Left lung (tissue), 10 donors: Measurements from ENCODE around the gene KIF2A. TPM values are rescaled to one million over a fixed set of nuclear protein-coding genes. Genes with fewer than 3 reads are reported as not detected.

Experiments used
- ATAC-seq: fragments of 200-7000 bp; cut with Tn5 transposase; one replicate; pipeline ENCODE4 v1.9.1; 2020; ENCODE audit warnings: moderate library complexity
- DNase-seq, 4 donors: peaks; one replicate each; pipeline ENCODE4 v3.0.0-alpha.2; 2013 to 2020
- H3K27ac ChIP-seq, 2 donors: fragments of 200-600 bp; sonication (generic) in 1 of 2; one replicate each; pipeline versions ENCODE4 v1.5.0 to v1.8.0; 2020 to 2021
- H3K27me3 ChIP-seq, 2 donors: fragments of 200-600 bp; sonication (generic) in 1 of 2; one replicate each; pipeline versions ENCODE4 v1.5.0 to v1.8.0; 2020 to 2021
- H3K36me3 ChIP-seq, 2 donors: fragments of 200-600 bp; sonication (generic) in 1 of 2; one replicate each; pipeline versions ENCODE4 v1.5.0 to v1.8.0; 2020 to 2021
- H3K4me1 ChIP-seq, 2 donors: fragments of 200-600 bp; one replicate each; pipeline ENCODE4 v1.8.0; 2021
- H3K4me3 ChIP-seq, 2 donors: fragments of 200-600 bp; sonication (generic) in 1 of 2; one replicate each; pipeline versions ENCODE4 v1.5.0 to v1.8.0; 2020 to 2021; ENCODE audit warnings: mild to moderate bottlenecking in 1 of 2
- H3K9me3 ChIP-seq, 2 donors: fragments of 200-600 bp; sonication (generic) in 1 of 2; one replicate each; pipeline versions ENCODE4 v1.5.0 to v1.8.0; 2020 to 2021
- intact Hi-C, 2 donors: fragments of 100-400 bp; cut with DNase I; formaldehyde crosslinking; loops; one replicate each; pipeline versions ENCODE4 v1.11.2 to v1.14.2; 2022
- polyA plus RNA-seq, 6 donors: library from polyadenylated mRNA; unstranded; fragments of 120-200 nt; gene quantifications; one replicate each; pipeline ENCODE4 v1.2.1, GENCODE V29; 2013; ENCODE audit not compliant: insufficient read length in 6 of 6
- total RNA-seq, 2 donors: library from RNA; stranded (reverse); fragmentation: NEBNext Ultra II Directional; extraction: Animal tissue kit (Norgen Biotek cat#: 25700); gene quantifications; one replicate each; pipeline ENCODE4 v1.2.1, GENCODE V29; 2021
- TF ChIP-seq, protein P1 (sequence below), 2 donors: fragments of 200-600 bp; sonication (generic) in 1 of 2; IDR thresholded peaks; one replicate each; pipeline versions ENCODE4 v1.5.0 to v1.8.0; 2021; ENCODE audit warnings: antibody characterized with exemption in 2 of 2
- donor health status: DM: no; HTN: yes; CAD: no.
- donor health status: DM: no; HTN: no; CAD: no.

KIF2A gene
- total and polyA plus RNA-seq, 8 donors = 26.3 to 48.3 (median 43.0) TPM

DNA sequence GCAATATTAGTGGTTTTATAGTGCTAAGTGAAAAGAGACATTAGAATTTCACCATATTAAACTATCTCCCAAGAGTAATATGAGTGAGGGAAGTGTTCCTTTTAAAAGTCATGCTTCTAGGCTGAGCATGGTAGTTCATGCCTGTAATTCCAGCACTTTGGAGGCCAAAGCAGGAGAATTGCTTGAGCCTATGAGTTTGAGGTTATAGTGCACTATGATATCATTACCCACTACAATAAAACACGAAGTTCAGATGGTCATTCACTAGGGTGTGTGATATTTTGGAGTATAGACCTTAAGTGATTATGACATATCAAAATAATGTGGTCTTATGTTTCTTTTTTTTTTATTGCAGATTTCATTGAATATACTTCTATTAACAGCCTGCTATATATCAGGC is 6.7 kb downstream of the KIF2A start:
- Histone ChIP-seq H3K4me3 (no peak overlapping the region), H3K27ac (no peak overlapping the region), H3K27me3 (no peaks in the 10 kb centered on the region), H3K9me3 (no peaks in the 10 kb centered on the region), H3K4me1 (peaks cover 3 to 46% of the 10 kb centered on the region in 2 donors), H3K36me3 (no peaks in the 10 kb centered on the region)
- intact Hi-C loops = no loop called here
- no peak for DNase-seq
- no peak for ATAC-seq
- TF ChIP-seq, protein P1, sequence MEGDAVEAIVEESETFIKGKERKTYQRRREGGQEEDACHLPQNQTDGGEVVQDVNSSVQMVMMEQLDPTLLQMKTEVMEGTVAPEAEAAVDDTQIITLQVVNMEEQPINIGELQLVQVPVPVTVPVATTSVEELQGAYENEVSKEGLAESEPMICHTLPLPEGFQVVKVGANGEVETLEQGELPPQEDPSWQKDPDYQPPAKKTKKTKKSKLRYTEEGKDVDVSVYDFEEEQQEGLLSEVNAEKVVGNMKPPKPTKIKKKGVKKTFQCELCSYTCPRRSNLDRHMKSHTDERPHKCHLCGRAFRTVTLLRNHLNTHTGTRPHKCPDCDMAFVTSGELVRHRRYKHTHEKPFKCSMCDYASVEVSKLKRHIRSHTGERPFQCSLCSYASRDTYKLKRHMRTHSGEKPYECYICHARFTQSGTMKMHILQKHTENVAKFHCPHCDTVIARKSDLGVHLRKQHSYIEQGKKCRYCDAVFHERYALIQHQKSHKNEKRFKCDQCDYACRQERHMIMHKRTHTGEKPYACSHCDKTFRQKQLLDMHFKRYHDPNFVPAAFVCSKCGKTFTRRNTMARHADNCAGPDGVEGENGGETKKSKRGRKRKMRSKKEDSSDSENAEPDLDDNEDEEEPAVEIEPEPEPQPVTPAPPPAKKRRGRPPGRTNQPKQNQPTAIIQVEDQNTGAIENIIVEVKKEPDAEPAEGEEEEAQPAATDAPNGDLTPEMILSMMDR (IDR thresholded peaks at IDR 0.05) = no peak

DNA sequence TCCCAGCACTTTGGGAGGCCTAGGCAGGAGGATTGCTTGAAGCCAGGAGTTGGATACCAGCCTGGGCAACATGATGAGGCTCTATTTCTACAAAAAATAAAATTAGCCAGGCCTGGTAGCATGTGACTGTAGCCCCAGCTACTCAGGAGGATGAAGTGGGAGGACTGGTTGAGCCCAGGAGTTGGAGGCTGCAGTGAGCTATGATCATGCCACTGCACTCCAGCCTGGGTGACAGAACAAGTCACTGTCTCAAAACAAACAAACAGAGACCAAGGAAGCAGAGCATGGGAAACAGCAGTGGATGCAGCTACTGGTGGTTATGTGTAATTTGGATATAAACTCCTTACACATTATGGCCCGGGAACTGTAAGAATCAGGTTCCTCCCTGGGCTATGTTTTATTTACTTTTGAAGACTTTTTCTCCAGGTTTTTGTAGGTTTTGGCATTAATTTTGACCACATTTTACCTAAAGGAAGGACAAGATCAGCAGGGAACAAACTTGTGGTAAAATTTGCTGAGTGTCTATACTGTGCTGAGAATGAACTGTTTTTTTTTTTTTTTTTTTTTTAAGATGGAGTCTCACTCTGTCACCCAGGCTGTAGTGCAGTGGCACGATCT is 8.3 kb downstream of the KIF2A start:
- peaks cover 3 to 48% of the 10 kb centered on the region in 2 donors for H3K4me1 ChIP-seq
- ATAC-seq (no peak), DNase-seq (no peak)
- H3K27ac ChIP-seq = no peak overlapping the region
- H3K36me3 ChIP-seq = no peaks in the 10 kb centered on the region
- no peak overlapping the region for H3K4me3 ChIP-seq
- H3K27me3 ChIP-seq = no peaks in the 10 kb centered on the region
- intact Hi-C loops = no loop called here
- H3K9me3 ChIP-seq = no peaks in the 10 kb centered on the region
- TF ChIP-seq, protein P1 (IDR thresholded peaks at IDR 0.05) = no peak

DNA sequence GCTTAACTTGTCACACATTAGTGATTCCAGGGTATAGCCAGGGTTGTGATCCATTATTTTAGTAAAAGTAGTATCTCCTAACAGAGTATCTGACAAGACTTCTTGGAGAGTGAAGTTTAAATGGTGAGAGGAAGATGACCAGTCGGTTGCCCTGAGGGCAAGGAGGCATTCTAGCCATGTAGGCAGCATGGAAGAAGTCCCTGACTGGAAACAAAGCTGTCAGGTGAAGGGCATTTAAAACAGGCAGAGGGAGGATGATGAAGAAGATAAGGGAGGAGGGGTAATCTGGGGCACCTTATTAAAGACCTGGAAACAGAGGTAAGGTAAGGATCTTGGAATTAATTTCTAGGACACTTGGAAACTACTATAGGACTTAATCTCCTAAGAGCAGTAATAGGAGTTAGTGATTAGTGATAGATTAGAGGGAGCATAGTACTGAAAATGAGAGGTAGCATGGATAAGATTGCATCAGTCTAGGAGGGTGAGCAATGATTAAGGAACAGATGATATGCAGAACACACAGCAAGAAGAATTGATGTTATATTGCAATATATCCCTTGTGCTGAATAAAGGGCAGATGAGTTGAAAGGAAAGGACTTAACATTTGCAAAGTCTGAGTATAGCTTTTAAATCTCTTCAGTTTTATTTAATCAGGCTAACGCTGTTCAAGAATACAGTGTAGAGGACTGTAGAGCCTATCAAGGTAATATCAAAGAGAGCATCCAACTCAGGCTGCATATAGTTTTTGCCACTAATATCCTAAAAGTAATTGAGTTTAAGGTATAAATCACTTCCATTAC is 9.6 kb downstream of the KIF2A start:
- Histone ChIP-seq H3K27me3 (no peaks in the 10 kb centered on the region), H3K36me3 (no peaks in the 10 kb centered on the region), H3K9me3 (no peaks in the 10 kb centered on the region), H3K27ac (no peak overlapping the region), H3K4me3 (no peak overlapping the region), H3K4me1 (peaks cover 3 to 43% of the 10 kb centered on the region in 2 donors)
- DNase-seq (no peak), ATAC-seq (no peak)
- TF ChIP-seq, protein P1 (IDR thresholded peaks at IDR 0.05) = no peak
- intact Hi-C loops = no loop called here

DNA sequence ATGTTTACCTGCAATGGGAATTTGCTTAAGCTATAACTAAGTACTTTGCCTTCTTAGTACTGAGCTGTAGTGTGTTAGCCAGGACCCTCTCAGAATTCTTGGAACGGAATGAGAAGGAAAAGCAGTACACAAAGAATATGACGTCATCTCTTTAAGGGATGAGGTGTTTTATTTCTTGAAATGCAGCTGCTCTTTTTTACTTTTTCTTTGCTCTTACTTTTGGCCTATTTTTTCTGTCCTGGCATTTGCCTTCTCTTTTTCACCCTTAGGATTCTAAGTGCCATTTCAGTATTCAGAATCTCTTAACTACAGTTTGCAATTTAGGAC is 10.1 kb downstream of the KIF2A start:
- no peak overlapping the region for H3K4me3 ChIP-seq
- H3K27me3 ChIP-seq = no peaks in the 10 kb centered on the region
- H3K4me1 ChIP-seq = peaks cover 3 to 39% of the 10 kb centered on the region in 2 donors
- no peaks in the 10 kb centered on the region for H3K9me3 ChIP-seq
- ATAC-seq = no peak
- no peaks in the 10 kb centered on the region for H3K36me3 ChIP-seq
- intact Hi-C loops = no loop called here
- peak in 1 of 4 donors; percentile 18 for DNase-seq
- TF ChIP-seq, protein P1 (IDR thresholded peaks at IDR 0.05) = no peak
- no peak overlapping the region for H3K27ac ChIP-seq

DNA sequence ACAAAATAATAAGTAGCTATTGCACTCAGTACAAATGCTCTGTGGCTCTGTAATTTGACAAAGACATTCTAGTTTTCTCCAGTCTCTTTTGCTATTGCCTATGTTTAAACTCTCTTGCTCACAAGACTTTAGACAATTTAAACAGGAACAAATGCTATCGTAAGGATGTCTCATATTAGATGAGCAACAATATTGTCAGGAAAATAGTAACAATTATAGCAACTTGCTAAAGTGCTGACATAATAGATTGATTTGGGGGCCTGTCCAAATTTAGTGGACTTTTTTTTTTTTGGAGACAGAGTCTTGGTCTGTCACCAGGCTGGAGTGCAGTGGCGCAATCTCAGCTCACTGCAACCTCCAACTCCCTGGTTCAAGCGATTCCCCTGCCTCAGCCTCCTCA is 11.8 kb downstream of the KIF2A start:
- no peak for DNase-seq
- peaks cover 0 to 27% of the 10 kb centered on the region in 2 donors for H3K4me1 ChIP-seq
- TF ChIP-seq, protein P1 (IDR thresholded peaks at IDR 0.05) = no peak
- H3K36me3 ChIP-seq = no peaks in the 10 kb centered on the region
- H3K27me3 ChIP-seq = no peaks in the 10 kb centered on the region
- H3K27ac ChIP-seq = no peak overlapping the region
- H3K4me3 ChIP-seq = no peak overlapping the region
- H3K9me3 ChIP-seq = no peaks in the 10 kb centered on the region
- intact Hi-C loops = no loop called here
- no peak for ATAC-seq
